Measurements from ENCODE around the gene C1orf21.
"Not testable (repeated sequence)": the region's sequence is repeated elsewhere in the genome, so short reads cannot be mapped to it uniquely, and the experiment has no call there.

The C1orf21 gene, protein sequence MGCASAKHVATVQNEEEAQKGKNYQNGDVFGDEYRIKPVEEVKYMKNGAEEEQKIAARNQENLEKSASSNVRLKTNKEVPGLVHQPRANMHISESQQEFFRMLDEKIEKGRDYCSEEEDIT

DNA sequence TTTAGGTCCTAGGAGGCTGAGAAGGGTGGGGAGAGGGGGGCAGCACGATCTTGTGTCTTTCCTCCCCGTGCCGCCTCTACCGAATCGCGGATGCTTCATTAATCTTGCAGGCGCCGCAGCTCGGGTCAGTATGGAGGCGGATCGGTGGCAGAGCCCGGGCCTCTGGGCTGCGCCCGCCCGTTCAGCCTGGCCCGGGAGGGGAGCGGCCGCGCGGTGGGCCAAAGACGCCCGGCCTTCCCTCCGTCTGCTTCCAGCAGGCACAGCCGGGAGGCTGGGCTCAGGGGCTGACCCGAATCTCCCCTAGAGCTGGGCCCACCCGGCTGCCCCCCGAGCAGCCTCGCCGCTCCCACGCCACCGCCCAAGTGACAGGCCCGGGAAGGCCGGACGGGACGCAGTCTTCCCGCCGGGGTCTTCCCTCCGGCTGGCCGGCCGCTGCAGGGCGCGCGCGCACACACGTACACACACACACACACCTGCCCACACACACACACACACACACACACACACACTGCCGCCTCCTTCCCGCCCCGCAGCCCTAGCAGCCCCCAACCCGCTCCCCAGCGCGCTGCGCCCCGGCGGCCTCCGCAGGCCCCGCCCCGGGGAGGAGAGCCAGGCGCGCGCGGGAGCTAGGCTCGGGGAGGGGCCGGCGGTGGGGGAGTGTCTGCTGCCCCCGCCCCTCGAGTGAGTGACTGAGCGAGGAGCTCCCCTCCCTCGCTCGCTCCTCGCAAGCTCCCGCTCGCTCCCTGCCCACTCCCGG lies at the start of gene C1orf21:
Gene C1orf21 (plus strand): TSS at position 718 of the 757 bp plus-strand sequence. CDS start 90,481 bp downstream, outside the sequence.
- peak; percentile 90 for DNase-seq (ENCODE audit: low spot score)

DNA sequence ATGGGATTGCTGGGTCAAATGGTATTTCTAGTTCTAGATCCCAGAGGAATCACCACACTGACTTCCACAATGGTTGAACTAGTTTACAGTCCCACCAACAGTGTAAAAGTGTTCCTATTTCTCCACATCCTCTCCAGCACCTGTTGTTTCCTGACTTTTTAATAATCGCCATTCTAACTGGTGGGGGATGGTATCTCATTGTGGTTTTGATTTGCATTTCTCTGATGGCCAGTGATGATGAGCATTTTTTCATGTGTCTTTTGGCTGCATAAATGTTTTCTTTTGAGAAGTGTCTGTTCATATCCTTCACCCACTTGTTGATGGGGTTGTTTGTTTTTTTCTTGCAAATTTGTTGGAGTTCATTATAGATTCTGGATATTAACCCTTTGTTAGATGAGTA lies 49.0 kb upstream of the C1orf21 start:
- DNase-seq (ENCODE audit: low spot score), result not testable (repeated sequence)

DNA sequence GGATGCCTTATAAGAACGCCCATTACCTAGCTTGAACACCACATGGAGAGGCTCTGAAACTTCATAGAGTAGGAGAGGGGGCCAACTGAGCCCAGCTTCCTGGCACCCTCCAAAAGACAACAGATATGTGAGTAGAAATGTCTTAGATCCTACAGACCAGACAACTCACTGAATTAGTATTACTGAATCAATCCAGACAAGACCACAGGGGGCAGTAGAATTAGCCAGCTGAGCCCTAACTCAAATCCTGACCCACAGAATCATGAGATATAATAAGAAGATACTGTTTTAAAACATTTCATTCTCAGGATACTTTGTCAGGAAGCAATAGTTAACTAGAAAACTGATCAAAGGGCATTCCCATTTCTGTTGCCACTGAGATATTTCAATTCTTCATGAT lies 45.8 kb upstream of the C1orf21 start:
- peak; percentile 3 for DNase-seq (ENCODE audit: low spot score)

DNA sequence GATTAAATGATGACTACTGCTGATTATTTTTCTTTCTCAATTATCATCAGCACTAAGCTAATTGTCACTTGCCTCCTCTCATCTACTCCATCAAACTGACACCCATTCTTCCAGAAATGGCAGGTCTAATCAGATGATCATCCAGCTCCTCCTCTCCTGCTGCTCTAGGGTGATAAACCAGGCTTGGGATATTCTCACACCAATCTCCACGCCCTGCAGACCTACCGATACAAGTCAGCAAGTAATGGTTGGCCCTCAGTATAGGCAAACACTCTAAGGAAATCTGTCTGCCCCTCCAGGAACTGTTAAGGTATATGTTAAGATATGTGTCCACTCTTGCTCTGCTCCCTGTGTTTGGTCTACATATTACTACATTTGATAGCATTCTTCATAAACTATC lies 36.3 kb upstream of the C1orf21 start:
- DNase-seq (ENCODE audit: low spot score), result no peak

DNA sequence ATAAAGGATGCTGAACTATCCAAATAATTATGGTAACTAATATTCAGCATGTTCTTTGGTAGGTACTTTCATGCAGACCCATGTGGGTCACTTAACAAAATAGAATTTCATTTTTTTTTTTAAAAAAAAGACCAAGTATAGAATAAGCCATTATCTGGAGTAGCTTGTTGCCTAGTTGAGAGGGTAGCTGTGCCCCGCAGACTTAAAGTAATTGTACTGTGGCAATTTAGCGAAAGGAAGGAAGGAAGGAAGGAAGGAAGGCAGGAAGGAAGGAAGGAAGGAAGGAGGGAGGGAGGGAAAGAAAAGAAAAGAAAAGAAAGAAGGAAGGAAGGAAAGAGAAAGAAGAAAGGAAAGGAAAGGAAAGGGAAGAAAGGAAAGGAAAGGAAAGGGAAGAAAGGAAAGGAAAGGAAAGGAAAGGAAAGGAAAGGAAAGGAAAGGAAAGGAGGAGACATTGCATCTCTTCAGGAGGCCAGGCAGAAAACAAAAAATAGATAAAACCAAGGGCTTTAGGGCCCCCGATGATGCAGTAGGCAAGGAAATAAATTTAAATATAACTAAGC lies 35.3 kb upstream of the C1orf21 start:
- DNase-seq (ENCODE audit: low spot score), result no peak

DNA sequence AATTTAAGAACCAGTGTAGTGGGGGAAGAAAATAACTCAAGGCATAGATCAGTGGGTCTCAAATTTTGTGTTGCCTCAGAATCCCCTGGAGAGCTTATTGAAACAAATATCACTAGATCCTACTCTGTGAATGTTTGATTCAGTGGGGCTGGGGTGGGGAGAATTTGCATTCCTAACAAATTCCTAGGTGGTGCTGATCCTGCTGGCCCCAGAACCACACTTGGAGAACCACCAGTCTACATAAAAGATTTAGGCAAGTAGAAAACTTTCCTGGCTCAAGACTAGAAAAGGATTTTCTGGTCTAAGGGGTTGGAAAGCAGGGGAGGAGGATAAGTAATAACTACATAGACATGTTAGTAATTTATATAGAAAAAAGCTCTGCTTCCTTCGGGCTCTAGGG lies 34.1 kb upstream of the C1orf21 start:
- DNase-seq (ENCODE audit: low spot score), result no peak

DNA sequence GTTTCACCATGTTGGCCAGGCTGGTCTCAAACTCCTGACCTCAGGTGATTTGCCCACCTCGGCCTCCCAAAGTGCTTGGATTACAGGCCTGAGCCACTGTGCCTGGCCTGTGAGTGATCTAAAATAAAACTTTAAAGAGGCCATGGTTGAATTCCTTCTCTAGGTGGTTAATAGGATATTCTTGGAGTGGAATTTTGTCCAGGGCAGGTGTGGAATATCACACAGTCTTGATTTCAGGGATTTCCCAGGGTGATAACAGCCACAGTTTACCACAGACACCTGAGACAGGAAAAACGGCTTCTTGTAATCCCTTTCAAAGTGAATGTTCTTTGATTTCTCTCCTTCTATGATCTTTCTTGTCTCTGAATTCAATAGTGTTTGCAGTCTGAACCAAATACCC lies 32.1 kb upstream of the C1orf21 start:
- no peak for DNase-seq (ENCODE audit: low spot score)

DNA sequence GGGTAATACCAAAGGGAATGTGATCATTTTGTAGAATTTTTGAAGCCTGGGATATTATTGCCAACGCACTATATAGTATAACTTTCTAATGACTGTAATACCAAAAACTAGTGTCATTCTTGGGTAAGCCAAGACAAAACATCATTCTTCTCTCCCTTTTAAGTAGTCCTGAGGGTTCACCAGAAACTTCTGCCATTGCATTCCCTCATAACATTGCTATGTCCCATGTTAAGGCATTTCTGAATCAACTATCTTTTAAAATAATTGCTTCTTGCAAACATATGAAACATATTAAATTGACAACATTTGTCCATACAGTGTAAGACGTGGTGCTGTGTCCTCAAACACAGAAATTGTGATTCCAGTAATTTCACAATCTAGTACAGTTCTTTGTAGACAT lies 29.9 kb upstream of the C1orf21 start:
- no peak for DNase-seq (ENCODE audit: low spot score)

DNA sequence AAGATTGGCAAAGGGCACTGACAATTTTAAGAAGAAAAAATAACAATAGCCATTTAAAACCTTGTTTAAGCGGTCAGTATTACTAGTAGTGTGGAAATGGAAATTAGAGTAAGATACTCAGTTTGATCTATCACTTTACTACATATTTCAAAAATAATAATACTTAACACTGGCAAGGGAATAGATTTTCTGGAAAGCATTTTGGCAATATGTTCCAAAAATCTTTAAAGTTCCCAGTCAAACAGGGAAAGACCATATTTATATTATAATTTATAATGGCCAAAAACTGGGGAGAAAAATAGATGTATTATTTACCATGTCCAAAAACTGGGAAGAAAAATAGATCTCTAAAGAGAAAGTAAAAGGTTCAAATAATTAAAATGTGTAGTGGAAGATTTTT lies 28.6 kb upstream of the C1orf21 start:
- no peak for DNase-seq (ENCODE audit: low spot score)

DNA sequence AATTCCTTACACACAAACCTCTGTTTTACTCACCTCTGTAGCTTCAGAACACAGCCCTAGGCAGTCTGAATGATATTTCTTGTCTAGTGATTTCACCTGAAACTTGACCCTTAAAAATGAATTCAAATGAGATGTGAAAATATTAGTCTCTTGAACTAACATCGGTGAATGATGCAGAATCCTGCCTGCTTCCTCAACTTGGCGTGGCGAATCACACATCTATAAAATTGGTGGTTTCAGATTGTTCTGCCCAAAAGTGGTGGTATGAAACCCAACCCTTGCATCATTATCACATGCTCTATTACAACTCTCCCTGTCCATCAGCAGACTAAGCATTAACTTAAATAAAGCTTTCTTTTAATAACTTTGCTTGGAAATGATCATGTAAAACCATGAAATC lies 26.9 kb upstream of the C1orf21 start:
- no peak for DNase-seq (ENCODE audit: low spot score)

DNA sequence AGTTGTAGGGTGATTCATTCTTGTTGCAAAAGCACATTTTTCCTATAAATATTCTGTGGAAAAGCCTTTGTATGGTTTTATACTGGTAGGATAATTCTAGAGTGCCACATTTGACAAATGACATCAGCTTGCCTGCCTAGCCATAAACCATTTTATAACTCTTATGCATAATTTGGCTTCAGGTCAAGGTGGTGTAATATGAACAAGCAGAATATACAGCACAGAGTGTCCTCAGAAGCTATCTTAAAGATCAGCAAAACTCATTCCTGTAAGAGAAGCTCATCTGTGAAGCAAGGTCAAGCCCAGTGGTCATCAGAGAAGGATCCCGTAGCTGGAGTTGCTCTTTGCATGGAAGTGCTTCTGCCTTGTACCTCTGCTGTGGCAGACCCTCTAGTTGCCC lies 24.0 kb upstream of the C1orf21 start:
- DNase-seq (ENCODE audit: low spot score), result peak; percentile 7

DNA sequence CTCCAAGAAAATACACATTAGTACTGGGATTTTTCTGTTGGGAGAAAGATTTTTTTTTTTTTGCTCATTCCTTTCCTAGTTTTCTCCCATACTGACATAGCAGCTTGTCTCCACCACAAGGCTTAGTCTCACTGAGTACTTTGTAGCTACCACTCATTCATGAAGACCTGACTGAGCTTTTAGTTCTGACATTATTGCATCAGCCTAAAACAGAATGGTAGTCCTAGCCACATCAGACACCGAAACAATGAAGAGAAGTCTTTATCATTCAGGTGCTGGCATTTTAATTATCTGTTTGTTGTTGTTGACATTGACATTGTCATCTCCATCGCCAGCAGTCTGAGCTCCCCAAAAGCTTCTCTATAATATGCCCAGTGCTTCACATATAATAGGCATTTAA lies 21.1 kb upstream of the C1orf21 start:
- DNase-seq (ENCODE audit: low spot score), result no peak

DNA sequence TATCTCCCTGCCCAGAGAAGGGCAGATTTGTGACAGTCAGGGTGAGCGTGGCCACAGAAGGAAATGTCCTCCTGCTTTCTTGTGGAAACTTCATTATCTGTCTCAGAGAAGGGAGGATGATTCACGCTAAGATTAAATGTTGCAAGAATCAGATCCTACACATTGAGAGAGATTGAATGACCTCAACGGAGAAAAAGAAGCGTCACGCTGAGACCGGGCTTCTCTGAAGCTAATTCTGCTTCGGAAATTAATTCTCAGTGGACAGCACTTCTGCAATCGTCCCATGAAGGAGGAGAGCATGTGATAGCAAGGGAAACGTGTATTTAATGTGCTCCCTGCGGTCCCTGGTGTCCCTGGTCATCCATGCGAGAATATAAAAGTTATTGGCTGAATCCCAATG lies 19.8 kb upstream of the C1orf21 start:
- DNase-seq (ENCODE audit: low spot score), result no peak

DNA sequence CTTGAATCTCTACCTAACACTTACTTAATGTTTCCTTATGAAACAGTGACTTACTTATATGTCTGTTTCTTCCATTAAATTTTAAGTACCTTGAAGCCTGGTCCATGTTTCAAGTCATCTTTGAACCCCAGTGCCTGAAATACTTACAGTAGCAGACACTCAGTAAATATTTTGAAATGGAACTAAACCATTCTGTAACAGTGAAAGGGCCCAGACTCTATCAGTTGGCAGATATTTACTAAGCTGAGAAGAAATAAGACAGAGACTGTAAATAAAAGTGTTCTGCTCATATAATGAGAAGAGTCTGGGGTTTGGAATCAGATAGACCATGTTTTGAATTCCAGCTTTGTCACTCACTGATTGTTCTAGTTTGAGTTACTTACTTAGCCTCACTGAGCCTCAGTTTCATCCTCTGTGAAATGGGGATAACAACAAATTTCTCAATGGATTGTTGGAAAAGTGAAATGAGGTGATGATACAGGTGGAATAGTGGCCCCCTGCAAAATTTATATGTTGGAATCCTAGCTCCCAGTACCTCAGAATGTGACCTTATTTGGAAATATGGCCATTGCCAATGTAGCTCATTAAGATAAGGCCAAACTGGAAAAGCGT lies 19.3 kb upstream of the C1orf21 start:
- no peak for DNase-seq (ENCODE audit: low spot score)

DNA sequence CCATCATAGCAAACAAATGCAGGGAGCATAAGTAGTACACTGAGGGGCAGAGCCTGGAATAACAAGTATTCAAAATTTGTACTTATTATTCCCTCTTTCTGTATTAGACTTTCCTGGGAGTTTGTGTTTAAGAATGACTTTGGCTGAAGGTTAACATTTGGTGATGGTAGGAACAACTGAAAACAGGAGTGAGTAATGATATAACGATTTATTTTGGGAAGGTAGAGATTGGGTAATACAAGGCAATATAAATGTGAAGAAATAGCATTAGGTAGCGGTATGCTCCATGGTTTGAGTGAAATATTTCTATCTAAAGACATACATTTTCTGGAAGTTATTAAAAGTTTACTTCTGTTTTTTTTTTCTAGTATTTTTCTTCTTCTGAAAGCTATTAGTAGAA lies 18.5 kb upstream of the C1orf21 start:
- DNase-seq (ENCODE audit: low spot score), result no peak

DNA sequence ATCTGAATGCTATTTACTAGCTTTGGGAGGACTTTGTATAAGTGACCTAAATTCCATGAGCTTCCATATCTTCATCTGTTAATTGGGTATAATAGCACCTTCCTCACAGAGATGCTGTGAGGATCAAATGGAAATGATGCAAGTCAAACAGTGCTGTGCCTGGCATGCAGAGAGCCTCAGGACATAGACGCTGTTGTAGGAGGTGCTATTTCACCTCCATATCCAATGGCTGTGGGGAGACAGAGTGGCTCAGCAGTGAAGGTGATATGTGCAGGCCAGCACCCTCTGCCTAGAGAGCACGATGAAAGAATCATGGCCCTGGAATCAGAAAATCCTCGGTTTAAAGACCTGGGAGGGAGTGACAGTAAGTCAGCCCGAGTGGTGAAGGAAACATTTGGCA lies 16.0 kb upstream of the C1orf21 start:
- DNase-seq (ENCODE audit: low spot score), result no peak

DNA sequence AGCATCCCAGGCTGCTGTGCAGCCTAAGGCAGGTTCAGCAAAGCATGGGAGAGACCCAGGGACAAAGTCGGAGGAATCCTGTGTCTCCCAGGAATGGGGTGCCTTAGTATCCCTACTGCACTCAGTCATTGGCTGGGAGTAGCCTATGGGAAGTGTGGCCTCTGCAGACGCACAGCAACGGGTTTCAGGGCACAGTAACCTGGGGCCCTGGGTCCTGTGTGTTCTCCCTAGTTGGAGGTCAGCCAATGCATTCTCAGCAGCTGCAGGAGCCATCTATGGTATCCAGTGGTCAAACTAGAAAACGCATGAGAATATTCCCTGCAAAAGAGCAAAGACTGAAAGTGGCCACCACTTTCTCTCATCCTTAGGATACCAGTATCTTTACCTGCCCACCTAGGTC lies 13.7 kb upstream of the C1orf21 start:
- no peak for DNase-seq (ENCODE audit: low spot score)

DNA sequence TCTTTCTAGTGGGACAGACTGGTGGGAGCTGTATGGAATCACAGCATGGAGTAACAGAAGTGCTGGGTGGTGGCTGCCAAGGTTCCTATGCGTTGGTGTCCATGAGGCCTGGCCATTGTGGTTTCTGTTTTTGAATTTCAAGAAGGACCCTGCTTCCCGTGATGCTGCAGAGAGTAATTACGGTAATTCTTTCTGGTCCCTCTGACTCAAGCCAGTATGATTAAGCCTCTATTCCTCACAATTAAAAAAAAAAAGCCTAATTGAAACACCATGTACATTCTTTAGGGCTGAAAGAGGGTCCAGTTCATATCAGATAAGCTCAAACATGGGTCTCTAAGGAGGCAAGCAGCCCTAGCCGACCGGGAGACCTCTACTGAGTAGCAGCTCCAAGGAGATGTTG lies 10.5 kb upstream of the C1orf21 start:
- no peak for DNase-seq (ENCODE audit: low spot score)

DNA sequence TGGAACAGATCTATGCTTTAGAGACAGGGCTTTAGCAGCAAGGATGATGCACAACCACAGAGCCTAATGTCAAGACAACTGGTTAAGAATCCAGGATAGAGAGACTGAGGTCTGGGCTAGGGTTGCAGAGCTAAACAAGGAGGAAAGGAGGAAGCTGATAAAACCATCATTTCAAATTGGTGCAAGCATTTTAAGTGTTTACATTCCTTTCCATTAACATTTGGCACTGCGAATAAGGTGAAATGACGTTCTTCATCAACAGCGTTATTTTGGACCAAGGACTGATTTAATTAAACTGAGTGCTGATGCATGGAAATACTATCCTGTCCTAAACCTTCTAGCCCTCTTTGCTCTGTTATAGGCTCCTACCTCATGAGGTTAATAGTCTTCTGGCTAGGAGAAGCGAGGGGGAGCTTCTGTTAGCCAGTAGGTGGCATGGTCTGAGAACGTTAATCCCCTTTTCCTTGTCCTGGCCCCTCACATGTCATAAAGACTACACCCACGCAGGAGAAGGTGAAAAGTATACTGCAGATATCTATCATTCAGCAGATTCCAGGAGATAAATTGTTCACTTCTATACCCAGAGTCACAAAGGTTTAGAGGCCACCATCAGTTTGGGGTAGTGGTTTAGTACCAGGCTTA lies 7.6 kb upstream of the C1orf21 start:
- no peak for DNase-seq (ENCODE audit: low spot score)

DNA sequence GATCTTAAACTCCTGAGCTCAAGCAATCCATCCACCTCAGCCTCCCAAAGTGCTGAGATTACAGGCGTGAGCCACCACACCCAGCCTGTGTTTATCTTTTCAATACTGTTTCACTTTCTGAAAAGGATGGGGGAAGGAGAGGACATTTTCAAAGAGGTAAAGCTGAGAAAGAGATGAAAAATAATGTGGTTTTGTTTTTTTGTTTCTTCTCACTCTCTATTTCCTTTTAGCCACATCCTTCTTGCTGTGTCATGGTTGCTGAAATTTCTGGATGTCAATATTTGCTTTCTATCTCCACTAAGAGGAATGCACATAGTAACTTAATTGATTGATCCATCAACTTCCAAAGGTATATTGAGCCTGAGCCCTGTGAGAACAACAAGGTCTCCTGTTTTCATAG lies 6.4 kb upstream of the C1orf21 start:
- DNase-seq (ENCODE audit: low spot score), result no peak

DNA sequence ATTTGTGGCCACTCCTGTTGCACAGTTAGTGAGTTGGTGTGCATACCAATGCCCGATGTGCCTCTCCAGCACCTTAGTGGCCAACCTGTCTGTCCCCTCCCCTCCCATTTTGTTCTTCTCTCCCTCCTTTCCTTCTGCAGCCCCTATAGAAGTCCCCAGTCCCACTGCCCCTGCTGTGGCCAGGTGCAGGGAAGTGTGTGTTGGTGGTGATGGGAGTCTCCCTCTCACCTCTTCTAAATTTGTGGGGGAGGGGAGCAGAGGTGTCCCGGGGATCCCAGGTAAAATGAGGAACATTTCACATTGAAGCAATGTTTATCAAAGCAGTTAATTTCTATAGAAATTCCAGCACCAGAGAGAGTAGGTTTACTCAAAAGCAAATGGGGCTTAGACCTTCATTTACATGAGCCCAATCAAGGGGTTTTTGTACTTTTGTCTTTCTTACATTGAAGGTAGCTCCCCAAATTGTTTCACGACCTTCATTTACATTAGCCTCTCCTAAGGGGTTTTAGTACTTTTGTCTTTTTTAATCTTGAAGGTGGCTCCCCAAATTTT lies 3.0 kb upstream of the C1orf21 start:
- DNase-seq (ENCODE audit: low spot score), result no peak

DNA sequence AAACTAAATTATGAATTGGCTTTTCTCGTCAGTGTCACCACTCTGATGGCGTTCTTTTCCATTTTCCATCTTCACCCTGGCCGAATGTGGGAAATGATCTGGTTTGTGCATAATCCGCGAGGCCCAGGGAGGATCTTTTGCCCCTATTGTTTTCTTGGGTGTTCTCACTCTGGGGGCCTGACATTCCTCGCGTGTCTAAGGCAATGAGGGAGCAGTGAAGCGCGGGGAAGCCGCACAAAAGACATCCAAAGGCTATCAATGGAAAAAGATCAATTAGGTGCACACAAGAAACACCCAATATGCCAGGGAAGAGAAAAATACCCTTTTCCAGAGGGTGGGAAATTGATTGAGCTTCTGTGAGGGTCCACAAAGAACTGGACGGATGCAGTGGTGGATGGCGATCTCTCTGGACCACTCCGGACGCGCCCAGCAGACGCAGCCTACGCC lies 941 bp upstream of the C1orf21 start:
- no peak for DNase-seq (ENCODE audit: low spot score)

DNA sequence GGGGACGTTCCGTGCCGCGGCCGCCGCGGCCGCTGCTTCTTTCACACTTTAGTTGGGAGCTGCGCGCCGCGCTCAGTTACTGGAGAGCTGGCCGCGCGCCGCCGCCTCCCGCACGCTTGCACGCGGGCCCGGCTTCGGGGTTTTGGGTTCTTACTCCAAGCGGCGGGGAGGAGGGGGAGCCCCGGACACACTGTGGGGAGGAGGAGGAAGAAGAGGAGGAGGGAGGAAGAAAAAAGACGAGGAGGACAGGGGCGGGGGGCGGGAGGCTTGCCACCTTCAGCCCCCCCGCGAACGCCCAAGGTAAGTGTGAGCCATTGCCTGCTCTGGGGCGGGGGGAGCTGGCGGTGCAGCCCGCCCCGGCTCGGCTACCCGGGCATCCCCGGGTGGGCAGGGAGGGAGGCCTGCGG lies 243 bp downstream of the C1orf21 start:
- DNase-seq (ENCODE audit: low spot score), result no peak
